SKM-1 (cell line): Measurements from ENCODE around the gene C16orf86.
"Not testable (repeated sequence)": the region's sequence is repeated elsewhere in the genome, so short reads cannot be mapped to it uniquely, and the experiment has no call there.

Source experiments
- DNase-seq: peaks from one replicate; lab custom pipeline; 2025; ENCODE audit not compliant: unreplicated experiment; lab: John Stamatoyannopoulos, UW

C16orf86 gene

DNA sequence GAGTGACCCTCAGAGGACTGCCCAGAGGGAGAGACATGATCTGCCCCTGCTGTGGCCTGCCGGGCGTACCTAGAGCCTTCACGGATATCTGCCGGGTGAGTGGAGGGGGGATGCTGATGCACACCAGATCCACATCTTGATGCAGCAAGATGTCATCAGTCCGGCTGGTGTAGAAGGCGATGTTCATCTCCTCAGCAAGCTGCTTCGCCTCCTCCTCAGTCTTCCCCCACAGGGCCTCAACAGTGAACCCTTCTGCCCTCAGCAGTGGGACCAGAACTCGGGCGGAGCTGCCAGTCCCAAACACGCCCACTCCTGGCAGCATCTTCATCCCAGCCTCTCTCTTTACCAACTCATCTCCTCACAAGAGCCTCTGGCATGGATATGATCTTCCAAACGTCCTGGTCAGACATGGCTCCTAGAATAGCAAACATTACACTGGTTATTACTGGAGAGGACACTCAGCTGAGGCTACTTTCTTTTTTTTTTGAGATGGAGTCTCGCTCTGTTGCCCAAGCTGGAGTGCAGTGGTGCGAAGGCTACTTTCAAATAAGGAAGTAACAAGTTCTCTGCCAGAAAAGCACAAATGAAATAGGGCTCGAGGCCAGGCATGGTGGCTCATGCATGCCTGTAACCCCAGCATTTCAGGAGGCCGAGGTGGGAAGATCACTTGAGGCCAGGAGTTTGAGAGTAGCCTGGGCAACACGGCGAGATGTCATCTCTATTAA lies 18.9 kb downstream of the C16orf86 start:
- no peak for DNase-seq

DNA sequence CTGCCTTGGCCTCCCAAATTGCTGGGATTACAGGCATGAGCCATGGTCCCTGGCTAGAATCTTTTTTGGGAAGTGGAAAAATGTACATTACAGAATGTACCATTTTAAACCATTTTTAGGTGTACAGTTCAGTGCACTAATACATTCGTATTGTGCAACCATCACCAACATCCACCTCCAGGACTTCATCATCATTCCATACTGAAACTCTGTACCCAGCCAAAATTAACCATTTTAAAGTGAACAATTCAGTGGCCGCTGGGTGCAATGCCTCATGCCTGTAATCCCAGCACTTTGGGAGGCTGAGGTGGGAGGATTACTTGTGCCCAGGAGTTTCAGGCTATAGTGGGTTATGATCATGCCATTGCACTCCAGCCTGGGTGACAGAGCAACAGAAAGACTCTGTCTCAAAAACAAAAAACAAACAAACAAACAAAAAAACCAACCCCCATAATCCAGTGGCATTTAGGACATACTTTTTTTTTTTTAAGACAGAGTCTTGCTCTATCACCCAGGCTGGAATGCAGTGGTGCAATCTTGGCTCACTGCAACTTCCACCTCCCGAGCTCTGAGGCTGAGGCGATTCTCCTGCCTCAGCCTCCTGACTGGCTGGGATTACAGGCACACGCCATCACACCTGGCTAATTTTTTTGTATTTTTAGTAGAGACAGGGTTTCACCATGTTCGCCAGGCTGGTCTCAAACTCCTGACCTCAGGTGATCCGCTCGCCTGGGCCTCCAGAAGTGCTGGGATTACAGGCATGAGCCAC lies 27.1 kb downstream of the C16orf86 start:
- not testable (repeated sequence) for DNase-seq

- DNase-seq, result no peak
These were observed 28.0 kb downstream of the C16orf86 start for GRCh38 chr16:67694611-67695010.

- peak; percentile 84 for DNase-seq
These were observed 31.0 kb downstream of the C16orf86 start for GRCh38 chr16:67697422-67698185.

GRCh38 chr16:67699265-67699664 lies 32.7 kb downstream of the C16orf86 start:
- DNase-seq, result no peak

DNA sequence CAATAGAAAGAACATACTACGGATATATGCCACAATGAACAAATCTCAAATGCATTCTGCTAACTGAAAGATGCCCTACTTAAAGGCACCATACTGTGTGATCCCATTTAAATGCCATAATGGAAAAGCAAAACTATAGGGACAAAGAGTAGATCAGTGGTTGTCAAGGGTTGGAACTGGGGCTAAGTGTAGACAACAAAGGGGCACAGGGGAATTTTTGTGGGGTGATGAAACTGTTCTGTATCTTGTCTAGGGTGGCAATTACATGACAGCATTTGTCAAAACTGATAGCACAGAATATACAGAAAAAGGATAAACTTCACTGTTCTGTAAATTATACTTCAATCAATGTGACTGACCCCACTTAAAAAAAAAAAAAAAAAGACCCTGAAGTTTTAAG lies 34.8 kb downstream of the C16orf86 start:
- no peak for DNase-seq

- no peak for DNase-seq
These were observed 35.5 kb downstream of the C16orf86 start for GRCh38 chr16:67702130-67702529.

DNA sequence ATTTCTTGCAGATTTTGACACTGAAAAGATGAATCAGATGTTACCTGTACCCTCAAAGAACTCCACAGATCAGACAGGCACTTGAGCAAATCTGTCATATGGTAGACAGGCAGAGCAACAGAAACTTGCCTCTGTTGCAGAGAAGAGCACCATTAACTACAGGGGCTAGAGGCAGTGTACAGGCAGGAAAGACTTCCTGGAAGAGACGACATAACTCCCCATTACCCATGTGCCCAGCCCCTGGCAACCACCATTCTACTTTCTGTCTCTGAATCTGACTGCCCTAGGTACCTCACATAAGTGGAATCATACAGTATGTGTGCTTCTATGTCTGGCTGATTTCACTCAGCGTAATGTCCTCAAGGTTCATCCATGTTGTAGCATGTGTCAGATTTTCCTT lies 37.0 kb downstream of the C16orf86 start:
- DNase-seq, result no peak

- DNase-seq, result no peak
These were observed 37.5 kb downstream of the C16orf86 start for GRCh38 chr16:67704110-67704509.

GRCh38 chr16:67707210-67707609 lies 40.6 kb downstream of the C16orf86 start:
- no peak for DNase-seq

GRCh38 chr16:67707790-67708189 lies 41.2 kb downstream of the C16orf86 start:
- no peak for DNase-seq

DNA sequence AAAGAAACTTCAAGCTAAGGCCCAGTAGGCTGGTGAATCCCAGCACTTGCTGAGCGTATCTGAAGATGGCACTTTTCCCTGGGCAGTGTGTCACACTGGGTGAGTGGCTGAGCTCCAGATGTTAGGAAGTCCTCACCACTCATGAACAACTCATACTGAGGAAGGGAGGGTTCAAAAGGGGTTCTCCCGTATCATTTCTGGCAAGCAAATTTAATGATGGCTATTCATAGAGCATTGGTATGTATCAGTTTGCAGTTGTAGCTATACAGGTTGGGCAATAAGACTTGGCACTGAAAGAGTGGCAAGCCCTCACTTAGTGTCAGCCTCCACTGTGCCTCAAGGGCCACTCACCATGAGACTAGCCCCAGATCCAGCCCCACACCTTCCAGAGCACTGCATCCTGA lies 41.8 kb downstream of the C16orf86 start:
- no peak for DNase-seq

DNA sequence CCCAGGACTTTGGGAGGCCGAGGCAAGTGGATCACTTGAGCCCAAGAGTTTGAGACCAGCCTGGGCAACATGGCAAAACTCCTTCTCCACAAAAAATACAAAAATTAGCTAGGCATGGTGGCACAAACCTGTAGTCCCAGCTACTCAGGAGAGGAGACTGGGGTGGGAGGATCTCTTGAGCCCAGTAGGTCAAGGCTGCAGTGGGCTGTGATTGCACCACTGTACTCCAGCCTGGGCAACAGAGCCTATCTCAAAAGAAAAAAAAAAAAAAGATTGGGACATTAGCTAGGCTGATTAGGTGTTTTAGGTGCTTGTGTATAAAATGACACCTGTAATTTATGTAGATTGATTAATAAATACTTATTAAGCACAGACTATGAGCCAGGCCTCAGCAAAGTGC lies 42.4 kb downstream of the C16orf86 start:
- no peak for DNase-seq

GRCh38 chr16:67710607-67711006 lies 44.0 kb downstream of the C16orf86 start:
- no peak for DNase-seq

- peak; percentile 37 for DNase-seq
These were observed 47.1 kb downstream of the C16orf86 start for GRCh38 chr16:67713647-67714273.

DNA sequence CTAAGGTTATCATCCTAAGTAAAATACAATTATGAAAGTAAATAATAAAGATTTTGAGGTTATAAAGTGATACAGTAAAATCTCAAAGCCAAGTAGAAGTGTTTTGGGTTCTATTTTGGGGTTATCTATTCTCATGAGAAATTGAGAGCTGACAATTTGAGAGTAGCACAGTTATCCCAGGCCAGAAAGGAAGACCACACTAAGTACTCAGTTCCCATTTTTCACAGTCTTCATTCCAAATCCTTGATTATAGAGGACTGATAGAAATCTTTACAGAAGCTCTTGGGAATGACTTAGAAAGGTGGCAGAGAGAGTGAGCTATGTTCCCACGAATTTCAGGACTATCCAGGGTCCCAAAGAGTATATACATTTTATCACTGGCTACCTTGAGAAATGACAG lies 47.9 kb downstream of the C16orf86 start:
- DNase-seq, result no peak

- DNase-seq, result no peak
These were observed 49.5 kb downstream of the C16orf86 start for GRCh38 chr16:67716097-67716496.
